ENCODE results near the gene SCD.

The SCD gene

GRCh38 chr10:100307684-100308083 is 39.3 kb upstream of the SCD start:
- 100% methylated on average over 1 of the region's 3 CpGs for WGBS (ENCODE audit: insufficient coverage)
- no peaks in the 10 kb centered on the region for H3K4me1 ChIP-seq (ENCODE audit: control extremely low read depth in 1 of 4, control insufficient read depth in 4 of 4, insufficient read depth in 4 of 4, low read length in 3 of 4)
- peaks cover 2 to 13% (median 5%) of the 10 kb centered on the region in 5 experiments for H3K27me3 ChIP-seq (replicated peaks in 2 of 5; ENCODE audit: control insufficient read depth in 4 of 5, insufficient read depth in 5 of 5, low read length in 4 of 5)
- no peak overlapping the region for H3K4me3 ChIP-seq (ENCODE audit: control insufficient read depth in 1 of 7, extremely low read depth in 1 of 7, insufficient read depth in 4 of 7, low read depth in 2 of 7, low read length in 6 of 7)
- H3K36me3 ChIP-seq (ENCODE audit: control insufficient read depth in 4 of 4, insufficient read depth in 4 of 4, low read length in 3 of 4) = no peaks in the 10 kb centered on the region
- ChIA-PET POLR2A (no interaction called here), CTCF (interaction anchor here (0.9 kb wide), 1 partner anchor 30 kb away, joined by 3 read pairs; no protein-coding TSS in a partner anchor)
- DNase-seq = no peak
- H3K9me3 ChIP-seq (ENCODE audit: control extremely low read depth in 1 of 5, control insufficient read depth in 4 of 5, insufficient read depth in 2 of 5, low read depth in 1 of 5, low read length in 4 of 5) = no peaks in the 10 kb centered on the region
- H3K27ac ChIP-seq (ENCODE audit: insufficient read depth in 1 of 2, low read depth in 1 of 2, low read length in 2 of 2, poor library complexity in 1 of 2, severe bottlenecking in 2 of 2) = no peak overlapping the region

- WGBS (ENCODE audit: insufficient coverage) = no CpG with 5 or more reads among the region's 4 CpGs
- Histone ChIP-seq H3K27ac (ENCODE audit: insufficient read depth in 1 of 2, low read depth in 1 of 2, low read length in 2 of 2, poor library complexity in 1 of 2, severe bottlenecking in 2 of 2) (no peak overlapping the region), H3K4me3 (ENCODE audit: control insufficient read depth in 1 of 7, extremely low read depth in 1 of 7, insufficient read depth in 4 of 7, low read depth in 2 of 7, low read length in 6 of 7) (no peak overlapping the region), H3K27me3 (replicated peaks in 2 of 5; ENCODE audit: control insufficient read depth in 4 of 5, insufficient read depth in 5 of 5, low read length in 4 of 5) (peaks cover 0 to 9% (median 7%) of the 10 kb centered on the region in 5 experiments), H3K36me3 (ENCODE audit: control insufficient read depth in 4 of 4, insufficient read depth in 4 of 4, low read length in 3 of 4) (no peaks in the 10 kb centered on the region), H3K4me1 (ENCODE audit: control extremely low read depth in 1 of 4, control insufficient read depth in 4 of 4, insufficient read depth in 4 of 4, low read length in 3 of 4) (no peaks in the 10 kb centered on the region), H3K9me3 (ENCODE audit: control extremely low read depth in 1 of 5, control insufficient read depth in 4 of 5, insufficient read depth in 2 of 5, low read depth in 1 of 5, low read length in 4 of 5) (no peaks in the 10 kb centered on the region)
- DNase-seq = no peak
- POLR2A ChIA-PET = no interaction called here
- CTCF ChIA-PET = interaction anchor here (0.8 to 2.6 kb wide), 6 partner anchors 13 to 122 kb away, joined by 3 to 9 read pairs (median 4); partner anchors contain the start of gene PKD2L1
Observed at GRCh38 chr10:100311298-100311697, 35.7 kb upstream of the SCD start.

- DNase-seq = no peak
- Histone ChIP-seq H3K27ac (ENCODE audit: insufficient read depth in 1 of 2, low read depth in 1 of 2, low read length in 2 of 2, poor library complexity in 1 of 2, severe bottlenecking in 2 of 2) (no peak overlapping the region), H3K9me3 (ENCODE audit: control extremely low read depth in 1 of 5, control insufficient read depth in 4 of 5, insufficient read depth in 2 of 5, low read depth in 1 of 5, low read length in 4 of 5) (no peaks in the 10 kb centered on the region), H3K36me3 (ENCODE audit: control insufficient read depth in 4 of 4, insufficient read depth in 4 of 4, low read length in 3 of 4) (no peaks in the 10 kb centered on the region), H3K4me3 (ENCODE audit: control insufficient read depth in 1 of 7, extremely low read depth in 1 of 7, insufficient read depth in 4 of 7, low read depth in 2 of 7, low read length in 6 of 7) (no peak overlapping the region), H3K27me3 (replicated peaks in 2 of 5; ENCODE audit: control insufficient read depth in 4 of 5, insufficient read depth in 5 of 5, low read length in 4 of 5) (peaks cover 0 to 19% (median 8%) of the 10 kb centered on the region in 5 experiments), H3K4me1 (ENCODE audit: control extremely low read depth in 1 of 4, control insufficient read depth in 4 of 4, insufficient read depth in 4 of 4, low read length in 3 of 4) (no peaks in the 10 kb centered on the region)
- ChIA-PET POLR2A (no interaction called here), CTCF (interaction anchor here (2.5 kb wide), 1 partner anchor 14 kb away, joined by 8 read pairs; the partner anchor contains the start of gene PKD2L1)
- WGBS (ENCODE audit: insufficient coverage) = 97% methylated on average over 4 of the region's 4 CpGs
Observed at GRCh38 chr10:100315615-100316014, 31.4 kb upstream of the SCD start.

- no peak for DNase-seq
- Histone ChIP-seq H3K27ac (ENCODE audit: insufficient read depth in 1 of 2, low read depth in 1 of 2, low read length in 2 of 2, poor library complexity in 1 of 2, severe bottlenecking in 2 of 2) (no peak overlapping the region), H3K36me3 (ENCODE audit: control insufficient read depth in 4 of 4, insufficient read depth in 4 of 4, low read length in 3 of 4) (no peaks in the 10 kb centered on the region), H3K4me3 (ENCODE audit: control insufficient read depth in 1 of 7, extremely low read depth in 1 of 7, insufficient read depth in 4 of 7, low read depth in 2 of 7, low read length in 6 of 7) (no peak overlapping the region), H3K4me1 (ENCODE audit: control extremely low read depth in 1 of 4, control insufficient read depth in 4 of 4, insufficient read depth in 4 of 4, low read length in 3 of 4) (no peaks in the 10 kb centered on the region), H3K9me3 (ENCODE audit: control extremely low read depth in 1 of 5, control insufficient read depth in 4 of 5, insufficient read depth in 2 of 5, low read depth in 1 of 5, low read length in 4 of 5) (no peaks in the 10 kb centered on the region), H3K27me3 (replicated peaks in 2 of 5; ENCODE audit: control insufficient read depth in 4 of 5, insufficient read depth in 5 of 5, low read length in 4 of 5) (peaks cover 0 to 15% (median 5%) of the 10 kb centered on the region in 5 experiments)
- POLR2A ChIA-PET = no interaction called here
- WGBS (ENCODE audit: insufficient coverage) = 100% methylated on average over 2 of the region's 4 CpGs
- CTCF ChIA-PET = no interaction called here
Observed at GRCh38 chr10:100318207-100318606, 28.8 kb upstream of the SCD start.

- CTCF ChIA-PET = interaction anchor here (1.2 kb wide), 1 partner anchor 10 kb away, joined by 3 read pairs; no protein-coding TSS in a partner anchor
- no CpG with 5 or more reads among the region's 1 CpG for WGBS (ENCODE audit: insufficient coverage)
- H3K36me3 ChIP-seq (ENCODE audit: control insufficient read depth in 4 of 4, insufficient read depth in 4 of 4, low read length in 3 of 4) = no peaks in the 10 kb centered on the region
Observed at GRCh38 chr10:100319707-100320402, 27.2 kb upstream of the SCD start.

GRCh38 chr10:100325158-100325557 is 21.9 kb upstream of the SCD start:
- POLR2A ChIA-PET = interaction anchor here (0.6 kb wide), 1 partner anchor 691 kb away, joined by 3 read pairs; no protein-coding TSS in a partner anchor
- CTCF ChIA-PET = interaction anchor here (7.5 kb wide), 1 partner anchor 17 kb away, joined by 74 read pairs; the partner anchor contains the start of gene SCD
- WGBS (ENCODE audit: insufficient coverage) = 95% methylated on average over 2 of the region's 7 CpGs

More at GRCh38 chr10:100319707-100320402, 27.2 kb upstream of the SCD start:
- no peak overlapping the region for H3K27ac ChIP-seq (ENCODE audit: insufficient read depth in 1 of 2, low read depth in 1 of 2, low read length in 2 of 2, poor library complexity in 1 of 2, severe bottlenecking in 2 of 2)
- no peak overlapping the region for H3K4me3 ChIP-seq (ENCODE audit: control insufficient read depth in 1 of 7, extremely low read depth in 1 of 7, insufficient read depth in 4 of 7, low read depth in 2 of 7, low read length in 6 of 7)
- H3K9me3 ChIP-seq (ENCODE audit: control extremely low read depth in 1 of 5, control insufficient read depth in 4 of 5, insufficient read depth in 2 of 5, low read depth in 1 of 5, low read length in 4 of 5) = no peaks in the 10 kb centered on the region
- H3K27me3 ChIP-seq (replicated peaks in 2 of 5; ENCODE audit: control insufficient read depth in 4 of 5, insufficient read depth in 5 of 5, low read length in 4 of 5) = peaks cover 0 to 12% (median 0%) of the 10 kb centered on the region in 5 experiments
- POLR2A ChIA-PET = no interaction called here
- DNase-seq = no peak
- H3K4me1 ChIP-seq (ENCODE audit: control extremely low read depth in 1 of 4, control insufficient read depth in 4 of 4, insufficient read depth in 4 of 4, low read length in 3 of 4) = no peaks in the 10 kb centered on the region

GRCh38 chr10:100327007-100327717 is 19.9 kb upstream of the SCD start:
- Histone ChIP-seq H3K27ac (ENCODE audit: insufficient read depth in 1 of 2, low read depth in 1 of 2, low read length in 2 of 2, poor library complexity in 1 of 2, severe bottlenecking in 2 of 2) (no peak overlapping the region), H3K36me3 (ENCODE audit: control insufficient read depth in 4 of 4, insufficient read depth in 4 of 4, low read length in 3 of 4) (no peaks in the 10 kb centered on the region), H3K9me3 (ENCODE audit: control extremely low read depth in 1 of 5, control insufficient read depth in 4 of 5, insufficient read depth in 2 of 5, low read depth in 1 of 5, low read length in 4 of 5) (no peaks in the 10 kb centered on the region), H3K4me1 (ENCODE audit: control extremely low read depth in 1 of 4, control insufficient read depth in 4 of 4, insufficient read depth in 4 of 4, low read length in 3 of 4) (peaks cover 10 to 19% (median 12%) of the 10 kb centered on the region in 4 experiments), H3K27me3 (replicated peaks in 2 of 5; ENCODE audit: control insufficient read depth in 4 of 5, insufficient read depth in 5 of 5, low read length in 4 of 5) (no peaks in the 10 kb centered on the region), H3K4me3 (ENCODE audit: control insufficient read depth in 1 of 7, extremely low read depth in 1 of 7, insufficient read depth in 4 of 7, low read depth in 2 of 7, low read length in 6 of 7) (no peak overlapping the region)
- POLR2A ChIA-PET = no interaction called here
- 53% methylated on average over 7 of the region's 8 CpGs for WGBS (ENCODE audit: insufficient coverage)
- CTCF ChIA-PET = interaction anchor here (0.9 to 7.5 kb wide), 5 partner anchors 15 to 105 kb away, joined by 3 to 74 read pairs (median 8); partner anchors contain the start of gene SCD
- DNase-seq = peak; percentile 49 to 90 (median 87)

More at GRCh38 chr10:100325158-100325557, 21.9 kb upstream of the SCD start:
- Histone ChIP-seq H3K9me3 (ENCODE audit: control extremely low read depth in 1 of 5, control insufficient read depth in 4 of 5, insufficient read depth in 2 of 5, low read depth in 1 of 5, low read length in 4 of 5) (no peaks in the 10 kb centered on the region), H3K27me3 (replicated peaks in 2 of 5; ENCODE audit: control insufficient read depth in 4 of 5, insufficient read depth in 5 of 5, low read length in 4 of 5) (peaks cover 0 to 2% (median 0%) of the 10 kb centered on the region in 5 experiments), H3K4me1 (ENCODE audit: control extremely low read depth in 1 of 4, control insufficient read depth in 4 of 4, insufficient read depth in 4 of 4, low read length in 3 of 4) (peaks cover 10 to 19% (median 12%) of the 10 kb centered on the region in 4 experiments), H3K27ac (ENCODE audit: insufficient read depth in 1 of 2, low read depth in 1 of 2, low read length in 2 of 2, poor library complexity in 1 of 2, severe bottlenecking in 2 of 2) (no peak overlapping the region), H3K4me3 (ENCODE audit: control insufficient read depth in 1 of 7, extremely low read depth in 1 of 7, insufficient read depth in 4 of 7, low read depth in 2 of 7, low read length in 6 of 7) (no peak overlapping the region), H3K36me3 (ENCODE audit: control insufficient read depth in 4 of 4, insufficient read depth in 4 of 4, low read length in 3 of 4) (no peaks in the 10 kb centered on the region)
- DNase-seq = no peak

Data from common myeloid progenitor, CD34-positive (primary cell).